HTERT RPE-1 (cell line): ENCODE measurements around the gene SPZ1.
"Not testable (repeated sequence)": the region's sequence is repeated elsewhere in the genome, so short reads cannot be mapped to it uniquely, and the experiment has no call there.

ENCODE experiments used
- in situ Hi-C: fragments of 300-500 bp; cut with MboI; formaldehyde crosslinking; loops from 4 replicates; pipeline ENCODE4 v1.14.3; 2020; ENCODE audit warnings: low sequenced_read_pairs

The SPZ1 gene

GRCh38 chr5:80337379-80337778, 17.6 kb downstream of the SPZ1 start:
- in situ Hi-C loops = no loop called here

- in situ Hi-C loops = no loop called here
Measured at GRCh38 chr5:80339116-80339515, 19.3 kb downstream of the SPZ1 start.

GRCh38 chr5:80341016-80341775, 21.4 kb downstream of the SPZ1 start:
- in situ Hi-C loops = no loop called here

- in situ Hi-C loops = no loop called here
Measured at GRCh38 chr5:80343067-80343466, 23.3 kb downstream of the SPZ1 start.

GRCh38 chr5:80346055-80346454, 26.3 kb downstream of the SPZ1 start:
- in situ Hi-C loops = no loop called here

- in situ Hi-C loops = no loop called here
Measured at GRCh38 chr5:80348171-80348570, 28.4 kb downstream of the SPZ1 start.

- in situ Hi-C loops = not testable (repeated sequence)
Measured at GRCh38 chr5:80351019-80351418, 31.2 kb downstream of the SPZ1 start.

- in situ Hi-C loops = no loop called here
Measured at GRCh38 chr5:80355686-80356085, 35.9 kb downstream of the SPZ1 start.

GRCh38 chr5:80357671-80358070, 37.9 kb downstream of the SPZ1 start:
- in situ Hi-C loops = no loop called here

- in situ Hi-C loops = no loop called here
Measured at GRCh38 chr5:80360914-80361444, 41.2 kb downstream of the SPZ1 start.

GRCh38 chr5:80364892-80365291, 45.1 kb downstream of the SPZ1 start:
- in situ Hi-C loops = no loop called here

- in situ Hi-C loops = no loop called here
Measured at GRCh38 chr5:80368661-80369480, 49.1 kb downstream of the SPZ1 start.

GRCh38 chr5:80369521-80369920, 49.7 kb downstream of the SPZ1 start:
- in situ Hi-C loops = no loop called here

- in situ Hi-C loops = no loop called here
Measured at GRCh38 chr5:80370390-80370789, 50.6 kb downstream of the SPZ1 start.
